GM12891 (cell line): ENCODE data around the gene NTHL1.

Experiments used
- PAX5 ChIP-seq: IDR thresholded peaks from 2 replicates; pipeline ENCODE4 v1.6.1; 2011; ENCODE audit warnings: low read length, moderate library complexity, mild to moderate bottlenecking; ENCODE audit not compliant: insufficient read depth, severe bottlenecking
- POLR2A ChIP-seq: IDR thresholded peaks from 2 replicates; pipeline ENCODE4 v1.6.1; 2011; ENCODE audit warnings: low read depth, low read length, control low read depth
- POLR2AphosphoS5 ChIP-seq: IDR thresholded peaks from 2 replicates; pipeline ENCODE4 v1.6.1; 2011; ENCODE audit warnings: low read depth, low read length, control low read depth
- POU2F2 ChIP-seq: IDR thresholded peaks from 2 replicates; pipeline ENCODE4 v1.6.1; 2011; ENCODE audit warnings: low read depth, mild to moderate bottlenecking, control low read depth, low read length, moderate library complexity
- SPI1 ChIP-seq: IDR thresholded peaks from 2 replicates; pipeline ENCODE4 v1.6.1; 2011; ENCODE audit warnings: low read depth, low read length, control low read depth
- TAF1 ChIP-seq: IDR thresholded peaks from 2 replicates; pipeline ENCODE4 v1.6.1; 2011; ENCODE audit warnings: low read depth, low read length, control low read depth

DNA sequence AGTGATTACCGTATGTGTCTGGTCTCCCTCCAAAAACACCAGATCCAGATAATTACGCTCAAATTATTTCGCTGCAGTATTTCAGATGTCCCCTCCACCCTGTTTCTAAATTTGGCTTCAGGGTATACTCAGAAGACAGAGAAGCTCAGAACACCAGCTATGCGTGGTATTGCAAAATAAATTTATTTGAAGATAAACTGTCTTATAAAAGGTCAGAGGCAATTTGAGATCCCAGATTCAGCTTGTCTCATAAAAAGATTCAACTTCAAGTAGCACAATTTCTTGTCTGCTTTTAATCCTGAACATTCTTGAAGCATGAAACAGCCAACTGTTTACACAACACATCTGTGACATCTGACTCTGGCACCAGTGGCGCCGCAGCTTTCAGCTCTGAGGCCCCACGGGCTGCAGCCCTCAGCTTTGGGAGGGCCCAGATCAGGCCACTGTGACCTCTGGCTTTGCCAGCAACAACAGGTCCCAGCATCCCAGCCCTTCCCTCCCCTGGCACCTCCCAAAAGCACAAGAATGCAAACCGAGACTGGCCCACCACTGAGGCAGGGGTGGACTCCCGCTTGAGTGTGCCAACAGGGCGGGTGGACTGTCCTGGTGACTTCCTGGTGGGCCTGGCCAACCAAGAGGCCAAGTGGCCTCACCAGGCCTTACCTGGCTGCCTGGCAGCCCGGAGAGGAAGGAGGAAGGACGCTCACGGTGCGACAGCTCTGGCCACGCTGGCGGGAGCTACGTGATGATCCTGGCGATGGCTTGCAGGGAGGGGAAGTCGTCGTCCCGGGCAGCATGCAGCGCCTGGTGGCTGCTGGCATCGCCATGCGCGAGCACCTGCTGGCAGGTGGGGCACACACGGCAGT is 49.9 kb downstream of the NTHL1 start:
- TF ChIP-seq POLR2A (no peak), POLR2AphosphoS5 (no peak), SPI1 (no peak), TAF1 (no peak), POU2F2 (no peak), PAX5 (no peak)
